Keratinocyte (primary cell): ENCODE results near the gene CDC42SE1. TPM values are rescaled to one million over a fixed set of nuclear protein-coding genes. Genes with fewer than 3 reads are reported as not detected.

Experiments
- DNase-seq: peaks from one replicate; pipeline ENCODE4 v3.0.0-alpha.2; 2011; ENCODE audit warnings: low read depth, missing footprints, low spot score
- FAIRE-seq: peaks from 2 replicates; lab custom pipeline; 2011; peaks lifted over from hg19 to GRCh38; lab: Jason Lieb, UNC
- H2AFZ ChIP-seq: 2 replicates; pipeline ENCODE4 v1.6.0; 2012; ENCODE audit warnings: low read length, control low read depth, inconsistent platforms; ENCODE audit not compliant: control insufficient read depth
- H3K27ac ChIP-seq: 2 replicates; pipeline ENCODE4 v1.5.1; 2011; ENCODE audit warnings: low read length; ENCODE audit not compliant: control insufficient read depth, insufficient read depth
- H3K27me3 ChIP-seq: 3 replicates; pipeline ENCODE4 v1.6.0; 2011; ENCODE audit warnings: low read length; ENCODE audit not compliant: control insufficient read depth, insufficient read depth; ENCODE audit errors: extremely low read depth
- H3K36me3 ChIP-seq, 2 experiments: 2 replicates in 1 of 2; 3 replicates in 1 of 2; pipeline ENCODE4 v1.5.1; 2011; ENCODE audit warnings: low read length in 2 of 2, mild to moderate bottlenecking in 1 of 2; ENCODE audit not compliant: control insufficient read depth in 2 of 2, insufficient read depth in 2 of 2; ENCODE audit errors: extremely low read depth in 1 of 2
- H3K4me1 ChIP-seq: 3 replicates; pipeline ENCODE4 v1.5.1; 2011; ENCODE audit warnings: low read length; ENCODE audit not compliant: control insufficient read depth, insufficient read depth; ENCODE audit errors: extremely low read depth
- H3K4me2 ChIP-seq: 3 replicates; pipeline ENCODE4 v1.6.0; 2011; ENCODE audit warnings: low read depth, low read length; ENCODE audit not compliant: control insufficient read depth, insufficient read depth; ENCODE audit errors: extremely low read depth
- H3K4me3 ChIP-seq, 3 experiments: fragments of 200-600 bp in 1 of 3; sonication (generic) in 1 of 3; 2 replicates in 2 of 3; 3 replicates in 1 of 3; pipeline ENCODE4 v1.5.1; 2011 to 2016; ENCODE audit warnings: low read length in 3 of 3, mild to moderate bottlenecking in 3 of 3, control low read depth in 2 of 3, inconsistent platforms in 1 of 3, low read depth in 1 of 3, mixed read lengths in 1 of 3, mixed run types in 1 of 3, moderate library complexity in 1 of 3; ENCODE audit not compliant: control insufficient read depth in 2 of 3, insufficient read depth in 2 of 3; ENCODE audit errors: extremely low read depth in 1 of 3
- H3K79me2 ChIP-seq: 2 replicates; pipeline ENCODE4 v1.6.0; 2012; ENCODE audit warnings: low read length; ENCODE audit not compliant: control insufficient read depth, insufficient read depth
- H3K9ac ChIP-seq: 3 replicates; pipeline ENCODE4 v1.6.0; 2011; ENCODE audit warnings: low read length; ENCODE audit not compliant: control insufficient read depth, insufficient read depth; ENCODE audit errors: extremely low read depth
- H3K9me1 ChIP-seq: 3 replicates; pipeline ENCODE4 v1.6.0; 2011; ENCODE audit warnings: low read length; ENCODE audit not compliant: control insufficient read depth, insufficient read depth; ENCODE audit errors: extremely low read depth
- H3K9me3 ChIP-seq: 2 replicates; pipeline ENCODE4 v1.5.1; 2012; ENCODE audit warnings: low read depth, low read length; ENCODE audit not compliant: control insufficient read depth
- H4K20me1 ChIP-seq: 3 replicates; pipeline ENCODE4 v1.6.0; 2011; ENCODE audit warnings: low read length; ENCODE audit not compliant: control insufficient read depth, insufficient read depth; ENCODE audit errors: extremely low read depth
- EZH2 ChIP-seq: IDR thresholded peaks from one replicate; pipeline ENCODE4 v1.6.1; 2012; ENCODE audit warnings: inconsistent platforms, mild to moderate bottlenecking, low read length, moderate library complexity
- dilution Hi-C: fragments of 300-500 bp; cut with MboI; formaldehyde crosslinking; loops from one replicate; pipeline ENCODE4 v1.7.0; 2020; ENCODE audit warnings: low sequenced_read_pairs; ENCODE audit not compliant: extremely low pct_ligation_motif_present
- polyA plus RNA-seq, 5 experiments: library from polyadenylated mRNA; depleted of rRNA in 3 of 5; stranded (reverse) in 3 of 5; stranded (forward) in 1 of 5; unstranded in 1 of 5; fragments of >200 nt; gene quantifications; 1 replicate in 1 of 5; 2 replicates in 3 of 5; 3 replicates in 1 of 5; pipeline versions ENCODE4 v1.2.1 to v1.2.3, GENCODE V29; 2011 to 2012; ENCODE audit warnings: missing spikeins in 2 of 5, low read depth in 1 of 5, low replicate concordance in 1 of 5
- TF ChIP-seq, protein P1 (sequence below), 3 experiments: IDR thresholded peaks in 1 of 3; conservative IDR thresholded peaks in 1 of 3; optimal IDR thresholded peaks in 1 of 3; 2 replicates in 2 of 3; 3 replicates in 1 of 3; pipeline versions ENCODE3 to v1.5.1; 2011; ENCODE audit warnings: low read length in 3 of 3, mild to moderate bottlenecking in 3 of 3, moderate library complexity in 2 of 3, control low read depth in 1 of 3, inconsistent platforms in 1 of 3; ENCODE audit not compliant: insufficient read depth in 2 of 3; ENCODE audit errors: extremely low read depth in 1 of 3

CDC42SE1 gene
- polyA plus RNA-seq, 1 donor (not counting 4 experiments of a cell fraction or from before 2014, with no cell fraction given) = 138 TPM

DNA sequence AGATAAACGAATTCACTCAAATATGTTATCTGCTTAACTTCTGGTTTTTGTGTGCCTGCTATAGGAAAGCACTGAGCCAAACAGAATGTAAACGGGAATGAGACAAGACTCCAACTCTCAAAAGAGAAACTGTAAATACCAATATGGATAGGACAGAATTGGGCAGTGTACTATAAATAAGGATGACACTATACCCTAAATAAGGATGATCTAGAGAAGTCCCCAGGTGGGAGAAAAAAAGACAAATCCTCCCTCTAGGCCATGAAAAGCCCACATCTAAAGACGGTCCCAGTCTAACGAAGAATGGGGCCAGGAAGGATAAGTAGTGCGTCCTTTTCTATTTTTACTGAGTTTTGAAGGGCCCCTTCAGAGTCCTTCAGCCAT is 9.7 kb upstream of the CDC42SE1 start:
- Histone ChIP-seq H3K4me1 (peaks cover 4% of the 10 kb centered on the region), H4K20me1 (no peaks in the 10 kb centered on the region), H3K4me2 (no peak overlapping the region), H3K4me3 (no peak overlapping the region), H3K9me3 (no peaks in the 10 kb centered on the region), H3K9me1 (no peaks in the 10 kb centered on the region), H3K27ac (no peak overlapping the region), H3K36me3 (peaks cover 0 to 2% of the 10 kb centered on the region in 2 experiments), H2AFZ (no peak overlapping the region), H3K9ac (no peak overlapping the region), H3K79me2 (no peaks in the 10 kb centered on the region), H3K27me3 (no peaks in the 10 kb centered on the region)
- FAIRE-seq = no peak
- dilution Hi-C loops = no loop called here
- DNase-seq = no peak
- TF ChIP-seq EZH2 = no peak
- TF ChIP-seq, protein P1, sequence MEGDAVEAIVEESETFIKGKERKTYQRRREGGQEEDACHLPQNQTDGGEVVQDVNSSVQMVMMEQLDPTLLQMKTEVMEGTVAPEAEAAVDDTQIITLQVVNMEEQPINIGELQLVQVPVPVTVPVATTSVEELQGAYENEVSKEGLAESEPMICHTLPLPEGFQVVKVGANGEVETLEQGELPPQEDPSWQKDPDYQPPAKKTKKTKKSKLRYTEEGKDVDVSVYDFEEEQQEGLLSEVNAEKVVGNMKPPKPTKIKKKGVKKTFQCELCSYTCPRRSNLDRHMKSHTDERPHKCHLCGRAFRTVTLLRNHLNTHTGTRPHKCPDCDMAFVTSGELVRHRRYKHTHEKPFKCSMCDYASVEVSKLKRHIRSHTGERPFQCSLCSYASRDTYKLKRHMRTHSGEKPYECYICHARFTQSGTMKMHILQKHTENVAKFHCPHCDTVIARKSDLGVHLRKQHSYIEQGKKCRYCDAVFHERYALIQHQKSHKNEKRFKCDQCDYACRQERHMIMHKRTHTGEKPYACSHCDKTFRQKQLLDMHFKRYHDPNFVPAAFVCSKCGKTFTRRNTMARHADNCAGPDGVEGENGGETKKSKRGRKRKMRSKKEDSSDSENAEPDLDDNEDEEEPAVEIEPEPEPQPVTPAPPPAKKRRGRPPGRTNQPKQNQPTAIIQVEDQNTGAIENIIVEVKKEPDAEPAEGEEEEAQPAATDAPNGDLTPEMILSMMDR (optimal IDR thresholded peaks at IDR 0.05 in 1 of 3, IDR thresholded peaks at IDR 0.05 in 1 of 3, conservative IDR thresholded peaks at IDR 0.05 in 1 of 3; ENCODE audit: extremely low read depth in 1 of 3, insufficient read depth in 2 of 3, low read length in 3 of 3) = no peak

DNA sequence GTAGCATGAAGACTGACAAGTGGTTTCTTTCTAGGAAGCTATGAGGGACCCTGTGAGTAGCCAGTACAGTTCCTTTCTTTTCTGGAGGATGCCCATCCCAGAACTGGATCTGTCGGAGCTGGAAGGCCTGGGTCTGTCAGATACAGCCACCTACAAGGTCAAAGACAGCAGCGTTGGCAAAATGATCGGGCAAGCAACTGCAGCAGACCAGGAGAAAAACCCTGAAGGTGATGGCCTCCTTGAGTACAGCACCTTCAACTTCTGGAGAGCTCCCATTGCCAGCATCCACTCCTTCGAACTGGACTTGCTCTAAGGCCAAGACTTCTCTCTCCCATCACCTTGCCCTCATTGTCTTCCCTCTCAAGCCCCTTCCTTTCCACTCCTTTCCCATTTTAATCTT is 7.8 kb upstream of the CDC42SE1 start:
- no peak overlapping the region for H2AFZ ChIP-seq
- FAIRE-seq (no peak), DNase-seq (no peak)
- H3K79me2 ChIP-seq = peaks cover 3% of the 10 kb centered on the region
- no peak overlapping the region for H3K9ac ChIP-seq
- peaks cover 0 to 2% of the 10 kb centered on the region in 2 experiments for H3K36me3 ChIP-seq
- no peak overlapping the region for H3K4me3 ChIP-seq
- H3K9me1 ChIP-seq = no peaks in the 10 kb centered on the region
- H3K9me3 ChIP-seq = no peaks in the 10 kb centered on the region
- H3K27me3 ChIP-seq = no peaks in the 10 kb centered on the region
- dilution Hi-C loops = no loop called here
- no peaks in the 10 kb centered on the region for H4K20me1 ChIP-seq
- no peak for TF ChIP-seq EZH2
- TF ChIP-seq, protein P1 (optimal IDR thresholded peaks at IDR 0.05 in 1 of 3, IDR thresholded peaks at IDR 0.05 in 1 of 3, conservative IDR thresholded peaks at IDR 0.05 in 1 of 3; ENCODE audit: extremely low read depth in 1 of 3, insufficient read depth in 2 of 3, low read length in 3 of 3) = no peak
- peaks cover 12% of the 10 kb centered on the region for H3K4me1 ChIP-seq
- no peak overlapping the region for H3K27ac ChIP-seq
- H3K4me2 ChIP-seq = no peak overlapping the region
